Mucosa of descending colon (tissue), 3 donors: ENCODE results near the gene SPATC1L. TPM values are rescaled to one million over a fixed set of nuclear protein-coding genes. Genes with fewer than 3 reads are reported as not detected.
A peak's percentile ranks its signal among the peaks of the same experiment; 100 is the strongest.

Experiments
- ATAC-seq: fragments of 200-7000 bp; cut with Tn5 transposase; one replicate; pipeline ENCODE4 v1.9.1; 2020; ENCODE audit warnings: mild to moderate bottlenecking, moderate library complexity
- DNase-seq, 3 donors: peaks; one replicate each; pipeline ENCODE4 v3.0.0-alpha.2; 2020
- H3K36me3 ChIP-seq: fragments of 200-600 bp; one replicate; pipeline ENCODE4 v1.8.0; 2021; ENCODE audit warnings: low read depth, mild to moderate bottlenecking
- H3K4me1 ChIP-seq: fragments of 200-600 bp; one replicate; pipeline ENCODE4 v1.8.0; 2021; ENCODE audit warnings: low read depth, mild to moderate bottlenecking
- H3K4me3 ChIP-seq: fragments of 200-600 bp; one replicate; pipeline ENCODE4 v1.8.0; 2021; ENCODE audit warnings: mild to moderate bottlenecking
- H3K9me3 ChIP-seq: fragments of 200-600 bp; one replicate; pipeline ENCODE4 v1.8.0; 2021; ENCODE audit warnings: mild to moderate bottlenecking
- CTCF ChIP-seq: fragments of 200-600 bp; IDR thresholded peaks from one replicate; pipeline ENCODE4 v1.8.0; 2022; ENCODE audit warnings: antibody characterized with exemption, mild to moderate bottlenecking
- intact Hi-C, 2 donors: fragments of 100-400 bp; cut with DNase I in 1 of 2; cut with micrococcal nuclease in 1 of 2; formaldehyde crosslinking; loops; one replicate each; pipeline versions ENCODE4 v1.11.0 to v1.11.1; 2022; cut with DNase I, micrococcal nuclease
- long read RNA-seq, 2 donors: library from polyadenylated mRNA; unstranded; transcript quantifications; one replicate each; pipeline ENCODE4 v2.0.0, GENCODE V29; 2019 to 2021
- total RNA-seq, 3 donors: library from RNA; stranded (reverse); fragmentation: NEBNext Ultra II Directional in 2 of 3; extraction: Animal tissue kit (Norgen Biotek cat#: 25700) in 2 of 3; gene quantifications; one replicate each; pipeline versions ENCODE4 v1.2.1 to v1.2.4, GENCODE V29; 2021 to 2023
- donor health status: DM: no; HTN: no; CAD: no; lungs with moderate emphysema.
- donor health status: DM: no; HTN: no; CAD: no.
- donor health status: DM: no; HTN: yes; CAD: no.

SPATC1L gene
- total RNA-seq, result 10 to 100 TPM in 1 of 3 donors, 1 to 10 TPM in 2; 4.6 to 10.9 (median 4.6) TPM
- long read RNA-seq, donor 1, transcript SPATC1L-202 (4 exons, 1,182 nt), result major isoform, 15 of 19 reads
- long read RNA-seq, donor 1, partial matches to known transcripts, result 2 of 19 reads
- long read RNA-seq, donor 1, other reads (novel, unspliced or antisense), result 2 of 19 reads
- long read RNA-seq, donor 2, transcript SPATC1L-202 (4 exons, 1,182 nt), result major isoform, 6 of 6 reads
- long read RNA-seq, donor 2, partial matches to known transcripts, result 0 of 6 reads
- long read RNA-seq, donor 2, other reads (novel, unspliced or antisense), result 0 of 6 reads

DNA sequence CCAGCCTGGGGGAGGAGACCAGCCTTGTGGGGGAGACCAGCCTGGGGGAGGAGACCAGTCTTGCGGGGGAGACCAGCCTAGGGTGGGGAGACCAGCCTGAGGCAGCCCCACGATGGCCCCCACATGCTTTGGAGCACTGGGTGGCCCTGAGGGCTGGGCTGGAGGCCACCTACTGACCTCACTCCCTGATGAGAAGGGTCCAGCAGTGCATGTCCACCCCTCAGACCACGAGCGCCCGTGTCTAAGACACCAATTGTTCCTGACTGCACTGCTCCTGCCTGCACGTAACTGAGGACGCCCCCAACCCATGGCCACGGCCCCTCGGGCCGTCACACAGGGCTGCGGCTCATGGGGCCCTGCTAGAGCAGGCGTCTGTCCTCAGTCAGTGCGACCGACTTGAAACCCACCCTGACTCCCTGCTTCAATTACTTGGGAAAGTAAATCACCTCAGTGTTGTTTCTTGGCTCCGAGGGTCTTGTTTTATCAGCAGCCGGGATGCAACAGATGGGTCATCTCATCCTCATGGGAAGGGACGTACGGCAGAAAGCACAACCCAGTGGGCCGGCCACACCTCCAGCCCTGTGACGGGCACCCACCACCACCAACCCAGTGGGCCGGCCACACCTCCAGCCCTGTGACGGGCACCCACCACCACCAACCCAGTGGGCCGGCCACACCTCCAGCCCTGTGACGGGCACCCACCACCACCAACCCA lies at the start of gene SPATC1L:
SPATC1L (minus strand) TSS at position 550 of the 715 bp plus-strand sequence. CDS start 1,643 bp downstream, outside the sequence.
- H3K36me3 ChIP-seq, result no peaks in the 10 kb centered on the region
- H3K4me3 ChIP-seq, result peak within 1 kb of the TSS; percentile 40
- DNase-seq (peak; percentile 60 to 74 (median 64)), ATAC-seq (peak; percentile 72)
- H3K9me3 ChIP-seq, result no peaks in the 10 kb centered on the region
- peaks cover 4% of the 10 kb centered on the region for H3K4me1 ChIP-seq
- intact Hi-C loops, result no loop called here
- TF ChIP-seq CTCF, result no peak

DNA sequence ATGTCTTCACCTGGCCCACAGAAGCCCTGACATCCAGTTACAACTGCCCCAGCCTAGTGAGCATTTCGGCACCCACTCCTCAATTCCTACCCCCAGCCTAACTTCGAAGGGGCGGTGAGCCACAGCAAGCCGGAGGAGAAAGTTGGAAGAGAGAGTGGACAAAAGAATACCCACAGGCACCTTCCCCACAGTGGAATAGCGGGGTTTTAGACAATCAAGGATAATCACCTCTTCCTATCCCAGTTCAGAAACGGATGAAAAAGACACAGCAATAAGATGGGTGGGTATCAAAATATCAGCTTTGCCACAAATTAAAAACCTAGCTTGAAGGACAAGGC lies 45.6 kb upstream of the SPATC1L start:
- ATAC-seq, result no peak
- no peak for DNase-seq
- peaks cover 18% of the 10 kb centered on the region for H3K4me1 ChIP-seq
- intact Hi-C loops, result no loop called here
- TF ChIP-seq CTCF, result no peak
- no peaks in the 10 kb centered on the region for H3K36me3 ChIP-seq
- H3K4me3 ChIP-seq, result no peak overlapping the region
- H3K9me3 ChIP-seq, result no peaks in the 10 kb centered on the region

GRCh38 chr21:46229133-46229922 lies 45.1 kb upstream of the SPATC1L start:
- Histone ChIP-seq H3K4me1 (peaks cover 18% of the 10 kb centered on the region), H3K4me3 (peak overlapping the region; percentile 17), H3K9me3 (no peaks in the 10 kb centered on the region), H3K36me3 (no peaks in the 10 kb centered on the region)
- no peak for TF ChIP-seq CTCF
- intact Hi-C loops, result no loop called here
- ATAC-seq, result peak; percentile 68
- peak in 2 of 3 donors; percentile 80 to 83 for DNase-seq

DNA sequence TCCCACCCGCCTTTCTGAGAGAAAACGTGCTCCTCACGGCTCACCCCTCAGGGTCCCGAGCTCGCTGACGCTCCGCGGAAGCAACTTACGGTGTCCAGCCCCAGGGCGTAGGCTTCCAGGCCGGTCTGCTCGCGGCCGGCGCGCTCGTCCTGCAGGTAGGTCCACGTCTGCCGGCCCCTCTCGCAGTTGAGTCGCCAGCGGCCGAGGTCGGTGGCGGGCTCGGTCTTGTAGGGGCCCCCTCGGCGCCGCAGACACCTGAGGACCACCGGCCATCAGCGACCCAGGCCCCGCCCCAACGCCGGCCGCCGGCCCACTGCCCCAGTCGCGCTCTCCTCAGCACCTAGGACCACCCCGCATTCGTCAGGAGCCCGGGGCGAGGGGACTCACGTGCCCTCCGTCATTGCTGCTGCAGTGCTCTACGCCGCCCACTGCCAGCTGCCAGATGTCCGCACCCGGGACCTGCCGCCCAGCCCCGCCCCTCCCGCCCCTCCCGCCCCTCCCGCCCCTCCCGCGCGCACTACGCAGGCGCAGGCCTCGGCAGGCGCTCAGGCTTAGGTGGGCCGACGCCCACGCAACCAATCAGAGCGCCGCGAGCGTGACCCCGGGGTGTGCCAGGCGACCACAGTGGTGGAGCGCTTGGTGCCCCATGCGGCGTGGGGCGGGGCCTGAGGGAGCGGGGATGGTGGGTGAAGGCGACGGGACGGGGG lies 44.2 kb upstream of the SPATC1L start, which contains the start of gene LSS:
LSS (minus strand) TSS at position 430 of the 707 bp plus-strand sequence; CDS start at position 401, 29 bp downstream.
- Histone ChIP-seq H3K9me3 (no peaks in the 10 kb centered on the region), H3K4me3 (peak within 1 kb of the TSS; percentile 84), H3K4me1 (peaks cover 18% of the 10 kb centered on the region), H3K36me3 (no peaks in the 10 kb centered on the region)
- intact Hi-C loops, result no loop called here
- DNase-seq, result peak; percentile 97 to 100 (median 99)
- ATAC-seq, result peak; percentile 93
- no peak for TF ChIP-seq CTCF

GRCh38 chr21:46227811-46228344 lies 43.6 kb upstream of the SPATC1L start:
- intact Hi-C loops, result no loop called here
- DNase-seq (peak in 2 of 3 donors; percentile 26 to 60), ATAC-seq (no peak)
- TF ChIP-seq CTCF, result no peak
- Histone ChIP-seq H3K9me3 (no peaks in the 10 kb centered on the region), H3K4me3 (peak overlapping the region; percentile 84), H3K4me1 (peaks cover 18% of the 10 kb centered on the region), H3K36me3 (no peaks in the 10 kb centered on the region)
